ENCODE results near the gene NAV1.

The NAV1 gene

GRCh38 chr1:201525193-201525778 is 13.6 kb upstream of the NAV1 start:
- no peak for DNase-seq

GRCh38 chr1:201527879-201528278 is 11.0 kb upstream of the NAV1 start:
- no peak for DNase-seq

- DNase-seq: peak; percentile 67
These were observed 10.2 kb upstream of the NAV1 start for GRCh38 chr1:201528631-201529252.

- DNase-seq: peak; percentile 89
These were observed 8.0 kb upstream of the NAV1 start for GRCh38 chr1:201530741-201531531.

- no peak for DNase-seq
These were observed 7.1 kb upstream of the NAV1 start for GRCh38 chr1:201531551-201532425.

GRCh38 chr1:201533836-201534235 is 5.1 kb upstream of the NAV1 start:
- no peak for DNase-seq

- DNase-seq: peak; percentile 80
These were observed 3.6 kb upstream of the NAV1 start for GRCh38 chr1:201535046-201535918.

- no peak for DNase-seq
These were observed 3.0 kb upstream of the NAV1 start for GRCh38 chr1:201535919-201536245.

- peak; percentile 84 for DNase-seq
These were observed 2.4 kb upstream of the NAV1 start for GRCh38 chr1:201536558-201536957.

- DNase-seq: no peak
These were observed 1.9 kb upstream of the NAV1 start for GRCh38 chr1:201537028-201537427.

GRCh38 chr1:201537467-201537866 is 1.5 kb upstream of the NAV1 start:
- no peak for DNase-seq

- peak; percentile 62 for DNase-seq
These were observed 876 bp upstream of the NAV1 start for GRCh38 chr1:201537891-201538611.

GRCh38 chr1:201539561-201540431 is 869 bp downstream of the NAV1 start:
- DNase-seq: peak; percentile 79

- DNase-seq: no peak
These were observed 2.2 kb downstream of the NAV1 start for GRCh38 chr1:201540846-201541735.

GRCh38 chr1:201542309-201543035 is 3.5 kb downstream of the NAV1 start:
- peak; percentile 84 for DNase-seq

GRCh38 chr1:201543871-201544642 is 5.1 kb downstream of the NAV1 start:
- DNase-seq: no peak

GRCh38 chr1:201544710-201545109 is 5.8 kb downstream of the NAV1 start:
- DNase-seq: no peak

Data from fibroblast of skin of right quadriceps (primary cell).